ENCODE data around the gene ICOS. TPM values are rescaled to one million over a fixed set of nuclear protein-coding genes. Genes with fewer than 3 reads are reported as not detected.

ICOS gene
- total and polyA plus RNA-seq, 2 of the 8 experiments (the other 6 are each of a cell fraction or from before 2014, with no cell fraction given), result not detected

DNA sequence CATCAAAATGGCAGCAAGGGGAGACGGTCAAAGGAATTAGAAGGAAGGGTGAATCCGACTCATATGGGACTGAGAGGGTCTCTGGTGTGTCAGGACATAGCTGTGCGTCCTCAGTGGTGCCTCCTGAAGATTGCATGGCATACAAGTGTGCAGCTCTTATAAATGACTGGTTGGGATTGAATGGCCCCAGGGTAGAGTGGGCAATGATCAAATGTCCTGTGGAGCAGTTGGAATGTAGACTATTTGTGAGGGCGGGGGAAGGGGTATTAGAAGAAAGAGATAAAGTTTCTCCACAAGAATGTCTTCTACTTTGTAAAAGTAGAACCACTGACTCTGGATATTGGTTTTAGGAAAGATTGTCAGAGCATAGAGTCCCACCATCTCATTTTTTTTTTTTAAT, 44.4 kb upstream of the ICOS start (continued):
- no peak for TF ChIP-seq SP4 (IDR thresholded peaks at IDR 0.05; ENCODE audit: low read length)
- TF ChIP-seq SAP30 (IDR thresholded peaks at IDR 0.05; ENCODE audit: insufficient read depth, insufficient replicate concordance, low read length), result no peak
- TF ChIP-seq POU5F1 (IDR thresholded peaks at IDR 0.05; ENCODE audit: low read depth, low read length), result no peak
- TF ChIP-seq, protein P1, sequence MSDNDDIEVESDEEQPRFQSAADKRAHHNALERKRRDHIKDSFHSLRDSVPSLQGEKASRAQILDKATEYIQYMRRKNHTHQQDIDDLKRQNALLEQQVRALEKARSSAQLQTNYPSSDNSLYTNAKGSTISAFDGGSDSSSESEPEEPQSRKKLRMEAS (IDR thresholded peaks at IDR 0.05), result no peak

Measured in H1 (cell line).